ENCODE results near the gene TRAF3IP3.

TRAF3IP3 gene

DNA sequence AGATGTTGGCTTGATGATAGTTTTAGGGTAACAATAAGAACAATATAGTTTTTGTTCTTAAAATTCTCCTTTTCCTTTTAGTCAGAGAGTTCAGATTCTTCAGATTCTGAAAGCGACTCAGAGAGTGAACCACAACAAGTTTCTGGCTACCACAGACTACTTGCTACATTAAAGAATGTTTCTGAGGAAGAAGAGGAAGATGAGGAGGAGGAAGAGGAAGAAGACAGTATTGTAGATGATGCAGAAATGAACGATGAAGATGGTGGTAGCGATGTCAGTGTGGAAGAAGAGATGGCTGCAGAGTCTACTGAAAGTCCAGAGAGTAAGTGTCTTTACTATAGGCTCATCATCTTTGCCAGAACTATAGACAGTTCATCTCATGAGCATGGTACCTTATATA, 74.9 kb downstream of the TRAF3IP3 start:
- no peak for DNase-seq

DNA sequence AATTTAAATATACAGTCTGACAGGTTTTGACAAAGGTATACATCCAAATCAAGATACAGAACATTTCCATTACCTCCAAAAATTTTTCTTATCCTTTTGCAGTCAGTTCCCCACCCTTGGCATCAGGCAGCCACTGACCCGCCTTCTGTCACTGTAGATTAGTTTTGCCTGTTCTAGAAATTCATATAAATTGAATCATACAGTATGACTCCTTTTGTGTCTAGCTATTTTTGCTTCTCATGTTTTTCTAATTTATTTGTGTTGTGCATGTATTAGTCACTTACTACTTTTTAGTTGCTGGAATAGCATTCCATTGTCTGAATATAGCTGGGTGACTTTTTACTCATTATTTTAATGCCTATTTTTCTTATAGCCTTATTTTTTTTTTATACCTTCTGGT, 75.8 kb downstream of the TRAF3IP3 start:
- no peak for DNase-seq
